GM12891 (cell line): Measurements from ENCODE around the gene USP34.

Source experiments
- POLR2A ChIP-seq: IDR thresholded peaks from 2 replicates; pipeline ENCODE4 v1.6.1; 2011; ENCODE audit warnings: low read depth, low read length, control low read depth
- POLR2AphosphoS5 ChIP-seq: IDR thresholded peaks from 2 replicates; pipeline ENCODE4 v1.6.1; 2011; ENCODE audit warnings: low read depth, low read length, control low read depth
- POU2F2 ChIP-seq: IDR thresholded peaks from 2 replicates; pipeline ENCODE4 v1.6.1; 2011; ENCODE audit warnings: low read depth, mild to moderate bottlenecking, control low read depth, low read length, moderate library complexity
- TAF1 ChIP-seq: IDR thresholded peaks from 2 replicates; pipeline ENCODE4 v1.6.1; 2011; ENCODE audit warnings: low read depth, low read length, control low read depth

DNA sequence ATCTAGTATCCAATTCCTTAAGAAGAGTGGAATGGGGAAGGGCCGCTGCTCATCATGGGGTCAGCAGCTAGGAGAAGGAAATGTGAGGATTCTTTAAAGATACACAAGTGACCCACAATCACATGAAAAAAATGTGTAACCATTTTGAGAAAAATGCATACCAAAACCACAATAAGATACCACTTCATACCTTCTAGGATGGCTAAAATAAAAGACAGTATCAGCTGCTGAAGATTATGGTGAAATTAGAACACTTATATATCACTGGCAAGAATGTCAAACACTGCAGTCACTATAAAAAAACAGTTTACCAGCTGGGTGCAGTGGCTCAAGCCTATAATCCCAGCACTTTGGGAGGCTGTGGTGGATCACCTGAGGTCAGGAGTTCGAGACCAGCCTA is 241.0 kb downstream of the USP34 start:
- no peak for TF ChIP-seq POLR2AphosphoS5
- no peak for TF ChIP-seq POLR2A
- TF ChIP-seq TAF1 = no peak
- TF ChIP-seq POU2F2 = no peak
